GM18508 (cell line): ENCODE data around the gene R3HDM2.

Experiments used
- ATAC-seq: cut with Tn5 transposase; IDR thresholded peaks from one replicate; pipeline ENCODE4 v1.9.1; 2021; ENCODE audit warnings: moderate number of reproducible peaks; ENCODE audit not compliant: insufficient read depth, unreplicated experiment

R3HDM2 gene

DNA sequence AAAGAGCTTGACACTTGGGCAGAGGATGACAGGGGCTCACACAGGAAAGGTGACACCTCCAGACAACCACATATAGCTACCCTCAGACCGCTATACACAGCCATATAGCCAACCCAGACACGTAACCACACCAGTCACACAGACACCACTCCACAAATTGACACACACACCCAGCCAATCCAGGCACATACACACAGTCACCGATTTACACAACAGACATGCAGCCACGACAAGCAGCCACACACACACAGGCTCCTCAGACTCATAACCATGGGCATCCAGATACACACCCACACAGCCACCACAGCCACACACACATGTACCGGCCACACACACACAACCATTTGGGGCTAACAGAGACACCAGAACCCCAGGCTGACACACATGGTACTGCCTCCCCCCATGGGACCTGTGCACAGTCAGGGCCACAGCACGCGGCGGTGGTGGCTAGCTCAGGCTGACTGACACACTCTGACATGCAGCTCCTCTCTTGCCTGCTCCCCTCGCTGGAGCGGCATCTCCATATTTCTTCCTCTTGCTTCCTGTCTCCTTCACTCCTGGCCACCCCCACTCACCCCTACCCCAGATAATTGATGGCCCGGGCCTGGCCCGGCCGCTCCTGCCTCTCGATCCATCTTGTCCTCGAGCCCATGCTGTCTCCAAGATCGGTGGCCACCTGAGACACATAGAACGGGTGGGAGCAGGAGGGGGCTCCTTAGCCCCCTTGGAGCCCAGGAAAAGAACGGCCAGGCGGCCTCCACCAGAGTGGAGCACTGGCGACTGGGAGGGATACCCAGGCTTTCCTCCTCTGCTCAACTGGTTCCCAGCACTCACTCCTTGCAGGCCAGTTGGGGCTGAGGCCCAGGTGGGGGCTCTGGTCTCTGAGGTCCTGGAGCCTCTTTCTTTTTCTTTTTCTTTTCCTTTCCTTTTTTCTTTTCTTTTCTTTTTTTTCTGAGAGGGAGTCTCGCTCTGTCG is 207.4 kb downstream of the R3HDM2 start:
- ATAC-seq = no peak

DNA sequence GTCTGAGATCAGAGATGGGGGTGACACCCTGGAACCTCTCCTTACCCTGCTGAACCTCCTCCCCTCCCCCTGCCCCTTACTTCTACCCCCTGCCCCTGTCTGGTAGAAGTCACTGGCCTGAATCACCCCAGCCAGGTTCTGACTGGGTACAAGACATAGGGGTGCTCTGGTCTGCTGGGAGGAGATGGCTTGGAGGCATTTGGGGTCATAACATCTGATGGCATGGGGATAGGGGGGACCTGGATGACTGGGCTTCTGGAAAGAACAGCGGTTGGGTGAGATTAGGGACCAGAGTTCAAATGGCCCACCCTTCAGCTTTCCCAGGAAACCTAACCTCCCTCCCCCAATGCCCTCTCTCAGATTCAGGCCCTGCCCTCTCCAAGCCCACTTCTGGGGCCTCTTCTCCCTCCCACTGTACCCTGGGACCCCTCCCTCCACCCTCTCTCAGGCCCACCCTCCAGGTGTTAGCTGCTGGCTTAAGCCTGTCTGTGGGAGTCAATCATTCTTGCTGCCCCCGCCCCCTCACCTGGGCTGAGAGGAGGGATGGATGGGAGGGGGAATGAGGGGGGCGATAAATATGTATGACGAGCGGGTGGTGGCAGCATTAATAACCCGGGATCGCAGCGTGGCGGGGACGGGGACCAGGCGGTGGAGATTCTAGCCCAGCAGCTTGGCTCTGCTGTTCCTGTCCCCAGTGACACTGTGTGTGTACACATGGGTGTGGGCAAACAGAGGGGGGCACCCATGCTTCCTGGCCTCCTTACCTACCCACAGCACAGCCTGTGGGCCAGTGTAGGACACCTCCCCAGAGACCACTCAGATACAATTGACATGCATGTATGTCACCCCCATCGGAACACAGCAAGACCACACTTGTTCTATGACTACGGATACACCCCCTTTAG is 208.3 kb downstream of the R3HDM2 start:
- no peak for ATAC-seq

DNA sequence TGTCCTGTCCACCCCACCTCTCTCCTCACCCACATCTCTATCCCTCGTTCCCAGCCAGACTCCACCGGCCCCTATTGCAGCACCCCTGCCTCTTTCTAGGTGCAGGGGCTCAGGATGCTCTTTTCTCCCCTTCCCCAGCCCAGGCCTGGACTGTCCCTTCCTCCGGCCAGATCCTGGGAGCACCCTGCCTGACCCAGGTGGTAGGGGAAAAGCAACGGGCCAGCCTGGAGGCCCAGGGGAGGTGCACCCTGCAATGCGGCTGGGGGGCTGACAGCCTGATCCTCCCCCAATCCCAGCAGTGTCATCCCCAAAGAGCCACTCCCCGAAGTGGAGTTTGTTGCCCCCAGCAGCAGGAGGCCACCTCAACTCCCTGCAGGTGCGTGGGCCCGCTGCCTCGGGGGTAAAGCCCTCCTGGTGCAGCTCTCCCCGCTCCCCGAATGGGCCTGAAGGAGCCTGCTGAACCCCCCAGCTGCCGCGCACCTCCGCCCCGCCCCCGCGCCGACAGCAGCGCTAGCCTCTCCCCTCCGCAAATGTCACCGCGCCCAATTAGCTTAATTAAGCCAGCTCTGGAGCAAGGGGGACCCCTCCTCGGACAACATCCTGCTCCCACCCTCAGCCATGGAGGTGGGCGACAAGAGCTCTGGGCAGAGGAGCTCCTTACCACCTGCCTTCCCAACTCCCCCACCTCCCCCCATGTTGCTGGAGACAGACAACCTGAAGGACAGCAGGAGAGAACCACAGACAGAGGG is 209.5 kb downstream of the R3HDM2 start:
- no peak for ATAC-seq

DNA sequence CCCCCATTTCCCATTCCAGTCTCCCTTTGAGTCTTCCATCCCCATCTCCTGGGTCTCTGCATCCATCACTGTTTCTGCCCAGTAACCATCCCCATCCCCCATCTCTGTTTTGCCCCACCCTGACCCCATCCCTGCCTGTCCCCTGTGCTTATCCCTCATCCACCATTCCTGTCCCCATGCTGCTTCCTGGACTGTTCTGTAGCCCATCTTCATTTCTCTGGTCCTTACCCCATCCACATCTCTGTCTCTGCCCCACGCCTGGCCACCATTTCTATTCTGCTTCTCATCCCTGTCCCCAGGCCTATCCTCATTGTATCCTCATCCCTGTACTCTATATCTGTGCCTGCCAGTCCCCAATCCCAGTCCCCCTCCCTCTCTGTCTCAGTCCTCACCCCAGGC is 210.1 kb downstream of the R3HDM2 start:
- no peak for ATAC-seq

DNA sequence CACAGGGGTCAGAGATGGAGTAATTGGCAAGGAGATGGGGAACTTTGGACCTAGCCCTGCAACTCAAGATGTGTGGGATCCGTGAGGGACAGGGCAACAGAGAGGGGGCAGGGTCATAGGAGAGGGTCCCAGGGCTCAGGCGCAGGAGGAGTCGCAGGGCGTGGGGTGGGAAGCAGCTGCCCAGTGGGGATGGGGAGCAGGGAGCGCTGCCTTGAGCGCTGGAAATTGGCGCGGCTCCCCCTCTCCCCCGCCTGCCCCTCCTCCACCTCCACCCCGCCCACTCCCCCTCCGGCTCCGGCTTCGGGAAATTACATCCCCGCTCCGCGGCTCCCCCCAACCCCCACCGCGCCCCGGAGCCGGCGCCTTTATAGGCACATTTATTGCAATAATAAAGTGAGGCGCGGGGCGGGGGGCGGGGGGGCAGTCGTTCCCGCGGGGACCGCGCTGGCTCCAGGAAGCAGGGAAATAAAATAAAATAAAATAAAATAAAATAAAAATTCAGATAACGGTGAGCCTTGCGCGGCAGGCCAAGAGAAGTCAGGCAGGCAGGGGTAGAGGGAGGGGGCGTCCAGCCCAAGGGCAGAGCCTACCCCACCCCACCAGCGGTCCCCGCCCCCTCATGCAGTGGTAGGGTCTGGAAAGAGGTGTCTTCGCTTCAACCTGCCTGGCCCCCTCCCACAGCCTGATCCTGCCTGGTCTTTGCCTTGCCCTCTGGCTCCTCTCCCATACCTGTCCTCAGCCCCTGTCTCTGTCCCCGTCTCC is 210.7 kb downstream of the R3HDM2 start:
- no peak for ATAC-seq

DNA sequence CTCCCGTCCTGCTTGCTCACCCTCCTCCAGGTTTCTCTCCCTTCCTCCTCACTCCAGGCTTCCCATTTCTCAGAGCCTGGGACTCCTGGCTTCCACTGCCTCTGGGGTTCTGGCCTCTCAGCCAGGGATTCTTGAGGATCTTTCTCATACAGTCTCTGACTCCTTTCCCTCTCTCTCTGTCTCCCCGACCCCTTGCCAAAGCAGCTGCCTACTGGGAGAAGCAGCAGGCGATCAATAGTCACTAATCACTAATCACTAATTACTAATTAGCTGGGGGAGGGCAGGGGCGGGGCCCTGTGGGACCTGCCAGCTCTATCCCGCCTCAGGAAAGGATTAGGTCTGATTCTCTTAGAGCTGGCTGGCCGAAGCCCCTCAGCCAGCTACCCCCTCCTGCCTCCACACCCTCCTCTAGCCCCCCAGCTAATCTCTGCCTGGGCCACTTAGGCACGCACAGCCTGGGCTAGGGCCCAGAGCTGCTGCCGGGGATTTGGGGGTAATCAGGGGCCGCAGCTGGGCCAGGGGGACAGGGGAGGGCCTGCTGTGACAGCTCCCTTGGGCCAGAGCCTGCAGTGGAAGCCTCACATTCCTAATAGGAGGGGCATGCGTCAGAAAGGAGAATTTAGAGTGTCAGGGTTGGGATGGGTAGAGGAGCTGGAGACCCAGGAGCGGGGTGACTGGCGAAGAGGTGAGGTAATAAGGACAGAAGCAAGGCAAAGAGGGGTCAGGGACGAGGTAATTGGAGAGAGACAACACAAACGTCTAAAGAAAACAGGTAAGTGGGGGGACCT is 211.4 kb downstream of the R3HDM2 start:
- ATAC-seq = no peak

DNA sequence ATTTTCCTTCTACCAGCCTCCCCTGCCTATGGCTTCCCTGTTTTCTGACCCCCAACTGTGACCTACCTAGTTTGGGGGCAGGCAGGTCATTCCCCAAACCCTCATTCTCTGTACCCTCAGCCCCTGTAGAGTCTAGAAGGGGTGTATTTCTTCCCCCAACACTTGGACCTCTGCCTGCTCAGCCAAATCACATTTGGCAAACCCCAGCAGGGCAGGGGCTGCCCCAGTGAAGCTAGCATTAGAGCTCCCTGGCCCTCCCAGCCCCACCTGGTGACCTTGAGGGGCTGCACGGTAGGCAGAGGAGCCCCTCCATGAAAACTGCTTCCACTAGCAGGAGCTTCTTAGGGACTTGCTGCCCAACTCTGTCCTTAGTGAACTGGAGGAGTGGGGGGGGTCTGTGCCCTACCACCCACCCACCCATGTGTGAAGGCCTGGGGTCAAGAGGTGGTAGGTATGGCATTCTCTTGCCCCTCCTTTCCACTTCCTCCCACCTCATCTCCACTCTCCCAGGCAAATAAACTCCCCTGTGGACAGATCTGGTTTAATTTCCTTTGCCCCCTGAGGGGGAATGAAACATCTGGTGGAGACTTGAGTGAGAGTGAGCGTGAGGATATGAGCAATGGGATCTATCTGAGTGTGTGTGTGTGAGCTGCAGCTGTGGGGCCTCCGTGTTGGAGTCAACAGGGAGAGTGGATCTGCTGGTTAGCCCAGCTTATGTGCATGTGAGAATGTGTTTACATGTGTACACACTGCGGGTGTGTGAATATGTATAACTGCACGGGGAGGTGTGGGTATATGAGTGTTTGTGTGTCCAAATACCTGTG is 212.6 kb downstream of the R3HDM2 start:
- no peak for ATAC-seq

DNA sequence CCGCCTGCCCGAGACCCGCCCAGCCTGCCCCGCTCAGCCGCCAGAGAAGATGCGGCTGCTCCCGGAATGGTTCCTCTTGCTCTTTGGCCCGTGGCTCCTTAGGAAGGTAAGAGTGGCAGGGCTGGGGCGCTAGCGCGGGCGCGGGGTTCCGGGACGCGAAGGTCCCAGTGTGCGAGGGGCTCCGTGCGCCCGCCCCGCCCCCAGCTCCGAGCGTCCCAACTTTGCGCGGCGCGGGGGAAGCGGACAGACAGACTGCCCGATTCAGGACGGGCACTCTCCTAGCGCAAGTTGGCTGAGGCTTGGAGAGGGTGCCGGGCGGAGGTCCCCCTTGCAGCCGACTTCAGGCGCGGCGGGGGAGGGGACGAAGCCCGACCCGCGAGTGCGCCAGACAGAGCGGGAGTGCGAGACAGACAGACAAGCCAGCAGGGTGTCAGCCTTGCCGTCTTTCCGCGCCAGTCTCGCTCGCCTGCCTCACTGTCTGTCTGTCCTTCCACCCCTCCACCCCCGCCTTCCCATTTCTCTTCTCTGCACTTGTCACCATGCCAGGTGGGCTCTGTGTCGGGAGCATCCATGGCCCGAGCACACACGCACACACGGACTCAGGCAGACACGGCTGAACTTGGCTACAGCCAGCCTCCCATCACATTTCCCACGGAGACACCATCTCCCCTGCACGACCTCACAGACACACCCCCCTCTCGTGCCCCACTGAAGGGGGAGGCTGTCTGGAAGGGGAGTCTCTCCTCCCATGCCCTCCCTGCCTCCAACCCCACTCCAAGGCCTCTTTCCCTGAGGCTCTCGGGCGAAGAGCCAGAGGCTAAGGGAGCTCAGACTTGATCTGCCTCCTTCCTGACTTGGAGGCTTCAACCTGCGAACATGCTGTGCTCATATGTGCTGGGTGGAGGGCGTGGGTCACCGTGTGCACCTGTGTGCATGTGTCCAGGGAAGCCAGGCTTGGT is 213.6 kb downstream of the R3HDM2 start:
- no peak for ATAC-seq

DNA sequence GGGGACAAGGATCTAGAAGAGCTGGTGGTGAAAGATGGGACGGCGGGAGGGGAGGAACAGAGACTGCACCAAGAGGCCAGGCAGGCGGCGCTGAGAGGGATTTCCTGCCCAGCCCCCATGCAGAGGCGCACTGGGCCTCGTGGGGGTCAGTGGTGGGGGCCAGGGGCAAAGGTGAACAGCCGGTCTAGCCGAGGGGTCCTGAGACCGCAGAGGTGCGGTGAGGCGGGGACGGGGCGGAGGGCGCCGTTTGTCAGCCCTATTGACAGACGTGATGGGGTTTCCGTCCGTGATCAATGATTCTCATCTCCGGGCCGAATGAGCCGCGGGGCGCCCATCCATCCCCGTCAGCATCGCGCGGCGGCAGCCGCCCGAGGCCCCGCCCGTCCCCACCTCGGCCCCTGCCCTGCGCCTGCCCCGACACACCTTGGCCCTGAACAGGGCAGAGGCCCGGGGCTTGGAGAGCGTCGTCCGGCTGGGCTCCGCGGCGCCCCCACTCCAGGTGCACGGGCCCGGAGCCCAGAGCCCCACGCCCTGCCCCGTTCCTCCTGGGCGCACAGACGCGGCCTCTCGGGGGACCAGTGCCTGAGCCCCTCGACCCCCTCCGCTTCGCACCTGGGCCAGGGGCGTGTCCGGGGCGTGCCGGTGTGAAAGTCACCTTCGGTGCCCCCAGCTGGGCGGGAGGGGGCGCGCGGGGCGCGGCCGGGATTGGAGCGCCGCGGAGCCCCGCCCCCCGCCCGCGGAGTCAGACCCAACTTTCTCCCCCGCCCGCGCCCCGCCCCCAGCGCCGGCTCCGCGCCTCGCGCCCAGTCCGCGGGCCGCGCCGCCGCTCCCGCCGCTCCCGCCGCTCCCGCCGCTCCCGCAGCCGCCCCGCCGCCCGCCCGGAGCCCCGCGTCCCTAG is 214.6 kb downstream of the R3HDM2 start, which contains the start of gene NXPH4:
NXPH4 (plus strand) TSS at position 781 of the 898 bp plus-strand sequence. CDS start 176 bp downstream, outside the sequence.
- no peak for ATAC-seq

DNA sequence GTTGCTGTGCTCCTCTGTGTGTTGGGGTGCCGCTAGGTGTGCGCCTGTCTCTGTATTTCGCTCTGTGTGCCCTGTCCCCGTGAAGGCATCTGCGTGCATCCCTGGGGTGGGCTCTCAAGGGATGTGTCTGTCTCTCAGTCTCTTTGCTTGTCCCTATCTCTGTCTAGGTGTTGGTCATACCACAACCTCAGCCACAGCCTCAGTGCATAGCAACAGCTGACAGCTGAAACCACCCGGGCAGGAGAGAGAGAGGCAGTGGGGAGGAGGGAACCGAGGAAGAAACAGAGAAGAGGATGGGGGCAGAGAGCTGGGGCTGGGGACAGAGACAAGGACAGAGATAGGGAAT is 215.2 kb downstream of the R3HDM2 start:
- no peak for ATAC-seq

DNA sequence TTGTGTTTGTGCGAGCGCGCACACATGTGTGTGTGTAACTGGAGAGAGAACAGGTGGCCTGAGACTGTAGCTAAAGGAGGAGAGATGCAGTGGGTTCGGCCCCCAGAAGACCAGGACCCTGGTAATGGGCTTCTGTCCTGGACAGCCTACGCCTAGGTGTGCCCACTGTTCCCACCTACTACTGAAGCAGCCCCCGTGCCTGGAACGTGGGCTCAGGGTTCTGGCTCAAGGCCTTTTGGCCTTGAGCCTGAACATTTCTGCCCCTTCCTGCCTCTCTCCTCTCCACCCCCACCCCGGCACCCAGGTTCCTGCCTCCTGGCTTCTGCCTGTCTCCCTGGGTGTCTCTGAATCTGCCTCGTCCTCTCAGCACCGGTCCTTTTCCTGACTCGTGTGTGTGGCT is 215.8 kb downstream of the R3HDM2 start:
- no peak for ATAC-seq

DNA sequence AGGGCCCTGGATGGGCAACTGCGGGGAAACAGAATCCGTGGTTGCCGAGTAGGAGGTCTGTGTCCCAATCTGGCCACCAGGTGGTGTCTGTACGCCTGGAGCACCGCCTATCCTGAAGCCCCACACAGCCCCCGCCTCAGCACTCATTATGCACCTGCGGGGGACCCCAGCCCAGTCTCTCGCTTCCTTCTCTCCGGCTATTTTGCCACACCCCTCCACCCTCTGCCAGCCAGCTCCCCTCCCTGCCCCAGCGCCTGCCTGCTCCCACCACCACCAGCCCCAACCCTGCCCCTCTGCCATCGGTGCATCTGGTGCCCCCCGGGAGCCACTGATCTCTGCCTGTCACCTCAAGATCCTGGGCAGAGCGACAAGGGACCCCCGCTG is 216.5 kb downstream of the R3HDM2 start:
- ATAC-seq = no peak

DNA sequence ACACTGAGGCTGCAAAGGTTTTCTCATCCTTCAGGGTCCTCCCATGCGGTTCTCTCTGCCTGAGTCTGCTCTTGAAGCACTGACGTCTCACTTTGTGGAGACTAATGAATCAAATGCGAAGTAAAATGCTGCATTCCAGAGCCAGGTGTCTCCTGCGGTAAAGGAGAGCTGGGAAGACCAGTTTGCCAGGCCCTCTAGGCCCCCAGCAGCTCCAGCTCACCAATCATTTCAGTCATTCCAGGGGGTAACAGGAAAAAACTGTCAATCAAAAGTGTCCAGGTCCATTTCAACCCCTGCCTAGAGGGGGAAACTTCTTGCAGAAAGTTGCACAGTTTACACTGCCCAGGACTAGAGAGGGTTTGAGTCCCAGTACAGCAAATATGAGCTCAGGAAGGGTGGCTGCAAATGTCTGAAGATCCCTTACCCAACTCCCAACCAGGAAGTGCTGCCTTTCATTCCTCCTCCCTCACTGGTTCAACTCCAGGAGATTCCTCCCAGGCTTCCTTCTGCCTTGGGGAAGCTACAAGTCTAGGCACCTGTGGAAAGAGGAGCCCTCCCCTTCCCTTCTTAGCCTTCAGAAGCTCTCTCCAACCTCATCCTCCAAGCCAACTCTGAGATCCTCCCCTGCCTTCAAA is 217.0 kb downstream of the R3HDM2 start:
- ATAC-seq = no peak

DNA sequence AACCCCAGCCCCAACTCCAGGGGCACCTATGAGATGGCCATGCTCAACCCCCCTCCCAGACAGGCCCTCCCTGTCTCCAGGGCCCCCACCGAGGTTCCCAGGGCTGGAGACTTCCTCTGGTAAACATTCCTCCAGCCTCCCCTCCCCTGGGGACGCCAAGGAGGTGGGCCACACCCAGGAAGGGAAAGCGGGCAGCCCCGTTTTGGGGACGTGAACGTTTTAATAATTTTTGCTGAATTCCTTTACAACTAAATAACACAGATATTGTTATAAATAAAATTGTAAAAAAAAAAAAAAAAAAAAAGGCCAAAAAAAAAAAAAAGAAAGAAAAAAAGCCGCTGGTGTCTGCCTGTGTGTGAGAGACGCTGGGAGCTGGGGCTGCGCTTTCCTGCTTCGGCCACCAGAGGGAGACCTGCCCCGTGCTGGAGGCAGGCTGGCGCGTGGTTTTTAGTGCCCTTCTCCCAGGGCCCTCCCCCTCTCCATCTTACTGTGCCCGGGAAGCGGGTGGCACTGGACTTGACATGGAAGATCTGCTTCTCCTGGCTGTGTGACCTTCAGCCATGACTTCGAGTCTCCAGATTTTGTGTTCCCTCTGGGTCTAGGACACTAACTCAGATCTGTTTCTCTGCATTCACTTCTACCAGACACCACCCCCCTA is 217.7 kb downstream of the R3HDM2 start:
- ATAC-seq = no peak

DNA sequence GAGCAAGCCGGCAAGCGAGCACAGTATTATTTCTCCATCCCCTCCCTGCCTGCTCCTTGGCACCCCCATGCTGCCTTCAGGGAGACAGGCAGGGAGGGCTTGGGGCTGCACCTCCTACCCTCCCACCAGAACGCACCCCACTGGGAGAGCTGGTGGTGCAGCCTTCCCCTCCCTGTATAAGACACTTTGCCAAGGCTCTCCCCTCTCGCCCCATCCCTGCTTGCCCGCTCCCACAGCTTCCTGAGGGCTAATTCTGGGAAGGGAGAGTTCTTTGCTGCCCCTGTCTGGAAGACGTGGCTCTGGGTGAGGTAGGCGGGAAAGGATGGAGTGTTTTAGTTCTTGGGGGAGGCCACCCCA is 218.2 kb downstream of the R3HDM2 start:
- no peak for ATAC-seq
